Prostate gland (tissue), 2 donors: Measurements from ENCODE around the gene PRR7. TPM values are rescaled to one million over a fixed set of nuclear protein-coding genes. Genes with fewer than 3 reads are reported as not detected.

Source experiments
- DNase-seq: peaks from one replicate; pipeline ENCODE4 v3.0.0-alpha.2; 2019; ENCODE audit warnings: low spot score
- H3K27ac ChIP-seq, 2 donors: fragments of 200-600 bp; sonication (generic); 2 replicates each; pipeline ENCODE4 v1.5.1; 2017 to 2019
- H3K27me3 ChIP-seq: fragments of 200-600 bp; sonication (generic); replicated peaks from 2 replicates; pipeline ENCODE4 v1.5.1; 2019; ENCODE audit not compliant: insufficient read depth
- H3K36me3 ChIP-seq, 2 donors: fragments of 200-600 bp; sonication (generic); 1 replicate in 1 of 2; 2 replicates in 1 of 2; pipeline versions ENCODE4 v1.5.1 to v1.8.1; 2017 to 2019
- H3K4me1 ChIP-seq: fragments of 200-600 bp; sonication (generic); replicated peaks from 2 replicates; pipeline ENCODE4 v1.5.1; 2019
- H3K4me3 ChIP-seq, 2 donors: fragments of 200-600 bp; sonication (generic); 2 replicates each; pipeline ENCODE4 v1.5.1; 2017 to 2019
- H3K9me3 ChIP-seq: fragments of 200-600 bp; sonication (generic); 2 replicates; pipeline ENCODE4 v1.5.1; 2017
- CTCF ChIP-seq, 4 experiments: fragments of 200-600 bp in 2 of 4; fragments of 450-650 bp in 2 of 4; sonication (generic) in 2 of 4; IDR thresholded peaks; 1 replicate in 3 of 4; 2 replicates in 1 of 4; pipeline ENCODE4 v1.5.1; 2016 to 2019; ENCODE audit warnings: antibody characterized with exemption in 4 of 4, mild to moderate bottlenecking in 2 of 4, moderate library complexity in 2 of 4
- POLR2A ChIP-seq: fragments of 450-650 bp; IDR thresholded peaks from one replicate; pipeline ENCODE4 v1.6.1; 2016; ENCODE audit warnings: antibody characterized with exemption, mild to moderate bottlenecking
- POLR2AphosphoS5 ChIP-seq: sonication (generic); formaldehyde crosslinking; IDR thresholded peaks from one replicate; pipeline ENCODE4 v1.6.1; 2017; ENCODE audit warnings: antibody characterized with exemption
- WGBS: methylation state at CpG from one replicate; pipeline ENCODE4 v1.1.5; 2018; 5-methylcytosine and 5-hydroxymethylcytosine counted together
- intact Hi-C: fragments of 100-400 bp; cut with DNase I; formaldehyde crosslinking; loops from one replicate; pipeline ENCODE4 v1.14.2; 2022
- total RNA-seq, 2 donors: library from RNA; depleted of rRNA; stranded (reverse); fragments of >200 nt; gene quantifications; one replicate each; pipeline ENCODE4 v1.1.0, GENCODE V29; 2016

Gene PRR7
- total RNA-seq, 2 donors from 2014 or later, result 8.7 to 11.0 TPM

GRCh38 chr5:177462021-177462670, 15.5 kb downstream of the PRR7 start:
- Histone ChIP-seq H3K36me3 (no peaks in the 10 kb centered on the region), H3K27me3 (no peaks in the 10 kb centered on the region), H3K4me1 (no peaks in the 10 kb centered on the region), H3K4me3 (no peak overlapping the region), H3K27ac (no peak overlapping the region), H3K9me3 (no peaks in the 10 kb centered on the region)
- TF ChIP-seq POLR2A (no peak), POLR2AphosphoS5 (no peak), CTCF (IDR thresholded peaks at IDR 0.05) (no peak)
- intact Hi-C loops, result no loop called here
- whole genome bisulfite sequencing, result 84% methylated on average over 27 of the region's 27 CpGs
- DNase-seq, result no peak

- H3K27me3 ChIP-seq, result no peaks in the 10 kb centered on the region
- intact Hi-C loops, result no loop called here
- H3K4me3 ChIP-seq, result no peak overlapping the region
- DNase-seq, result no peak
- TF ChIP-seq POLR2A (no peak), POLR2AphosphoS5 (no peak), CTCF (IDR thresholded peaks at IDR 0.05) (no peak)
- no peaks in the 10 kb centered on the region for H3K9me3 ChIP-seq
- H3K4me1 ChIP-seq, result no peaks in the 10 kb centered on the region
- WGBS, result 92% methylated on average over 11 of the region's 11 CpGs
- H3K27ac ChIP-seq, result no peak overlapping the region
- no peaks in the 10 kb centered on the region for H3K36me3 ChIP-seq
Measured at GRCh38 chr5:177465044-177465443, 18.4 kb downstream of the PRR7 start.

GRCh38 chr5:177466861-177467260, 20.2 kb downstream of the PRR7 start:
- Histone ChIP-seq H3K4me1 (peaks cover 1% of the 10 kb centered on the region), H3K4me3 (no peak overlapping the region), H3K9me3 (no peaks in the 10 kb centered on the region), H3K36me3 (no peaks in the 10 kb centered on the region), H3K27me3 (no peaks in the 10 kb centered on the region), H3K27ac (no peak overlapping the region)
- DNase-seq, result no peak
- intact Hi-C loops, result no loop called here
- WGBS, result 94% methylated on average over 24 of the region's 25 CpGs
- TF ChIP-seq POLR2AphosphoS5 (no peak), POLR2A (no peak), CTCF (IDR thresholded peaks at IDR 0.05) (no peak)

- H3K36me3 ChIP-seq, result no peaks in the 10 kb centered on the region
- no peak for TF ChIP-seq CTCF (IDR thresholded peaks at IDR 0.05)
- TF ChIP-seq POLR2A, result no peak
- TF ChIP-seq POLR2AphosphoS5, result no peak
- H3K27ac ChIP-seq, result no peak overlapping the region
- intact Hi-C loops, result no loop called here
- no peaks in the 10 kb centered on the region for H3K9me3 ChIP-seq
- no peaks in the 10 kb centered on the region for H3K27me3 ChIP-seq
- no peak for DNase-seq
- WGBS, result 94% methylated on average over 31 of the region's 31 CpGs
- H3K4me3 ChIP-seq, result no peak overlapping the region
- peaks cover 7% of the 10 kb centered on the region for H3K4me1 ChIP-seq
Measured at GRCh38 chr5:177467436-177467835, 20.8 kb downstream of the PRR7 start.

- no peak for DNase-seq
- Histone ChIP-seq H3K27ac (no peak overlapping the region), H3K27me3 (no peaks in the 10 kb centered on the region), H3K36me3 (no peaks in the 10 kb centered on the region), H3K4me1 (peaks cover 10% of the 10 kb centered on the region), H3K9me3 (no peaks in the 10 kb centered on the region), H3K4me3 (no peak overlapping the region)
- intact Hi-C loops, result no loop called here
- 89% methylated on average over 2 of the region's 2 CpGs for WGBS
- no peak for TF ChIP-seq CTCF (IDR thresholded peaks at IDR 0.05)
- TF ChIP-seq POLR2A, result no peak
- no peak for TF ChIP-seq POLR2AphosphoS5
Measured at GRCh38 chr5:177468329-177468684, 21.7 kb downstream of the PRR7 start.
